Central memory CD4-positive, alpha-beta T cell (primary cell): ENCODE measurements around the gene DPH1.

ENCODE experiments used
- DNase-seq: peaks from one replicate; pipeline ENCODE4 v3.0.0; 2022

The DPH1 gene

GRCh38 chr17:2027528-2028233, 2.3 kb upstream of the DPH1 start:
- no peak for DNase-seq

DNA sequence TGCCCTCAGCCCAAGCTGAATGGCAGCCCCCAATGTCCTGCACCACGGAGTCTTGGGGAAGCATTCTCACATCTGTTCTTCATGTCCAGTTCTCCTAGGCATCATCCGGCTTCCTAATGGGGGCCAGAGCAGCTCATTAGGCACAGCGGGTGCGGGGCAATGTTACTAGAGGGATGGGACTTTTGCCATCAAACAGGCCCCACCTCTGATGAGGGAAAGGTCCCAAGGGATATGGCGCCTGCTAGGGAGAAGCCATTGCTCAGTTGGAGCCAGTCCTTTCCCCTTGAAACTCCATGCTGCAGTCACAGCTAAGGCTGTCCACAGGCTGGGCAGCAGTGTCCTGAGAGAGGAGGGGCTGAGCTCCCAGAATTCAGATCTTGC, 1.7 kb upstream of the DPH1 start:
- DNase-seq: no peak

GRCh38 chr17:2028737-2029136, 1.2 kb upstream of the DPH1 start:
- no peak for DNase-seq

DNA sequence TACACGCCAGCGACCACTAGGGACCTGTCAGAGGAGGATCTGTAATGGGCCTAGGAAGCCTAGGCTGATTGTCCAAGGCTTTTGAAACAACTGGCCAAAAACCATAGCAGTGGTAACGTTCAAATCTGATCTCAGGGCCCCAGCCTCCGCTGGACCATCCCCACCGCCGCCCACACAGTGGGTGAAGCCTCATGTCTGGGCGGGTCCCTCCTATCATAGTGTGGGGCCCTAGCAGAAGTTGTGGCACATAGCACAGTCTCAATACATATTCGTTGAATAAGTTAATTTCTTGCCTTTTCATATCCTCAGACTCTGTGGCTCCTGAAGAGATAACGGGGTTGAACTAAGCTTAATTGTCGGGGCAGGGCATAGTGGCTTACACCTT, 818 bp downstream of the DPH1 start:
- DNase-seq: no peak

DNA sequence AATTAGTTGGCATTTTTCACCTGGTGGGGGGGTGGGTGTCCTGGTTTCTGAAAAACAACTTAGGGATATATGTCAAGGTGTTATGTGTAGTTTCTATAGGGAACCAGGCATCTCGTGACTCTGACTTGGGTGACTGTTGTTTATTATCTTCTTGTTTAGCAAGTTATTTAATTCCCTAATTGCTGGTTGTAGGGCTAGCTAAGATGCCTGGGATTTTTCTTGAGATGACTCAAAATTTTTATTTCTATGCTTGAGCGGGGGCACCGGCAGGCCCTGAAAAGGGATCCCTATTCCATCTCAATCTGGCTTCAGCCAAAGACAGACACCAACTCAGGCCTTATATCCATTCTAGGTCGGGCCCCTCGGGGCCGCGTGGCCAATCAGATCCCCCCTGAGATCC, 3.2 kb downstream of the DPH1 start:
- DNase-seq: no peak

GRCh38 chr17:2034157-2034556, 4.2 kb downstream of the DPH1 start:
- no peak for DNase-seq

- no peak for DNase-seq
Observed at GRCh38 chr17:2034806-2035540, 5.0 kb downstream of the DPH1 start.

- DNase-seq: no peak
Observed at GRCh38 chr17:2035541-2036488, 5.9 kb downstream of the DPH1 start.

DNA sequence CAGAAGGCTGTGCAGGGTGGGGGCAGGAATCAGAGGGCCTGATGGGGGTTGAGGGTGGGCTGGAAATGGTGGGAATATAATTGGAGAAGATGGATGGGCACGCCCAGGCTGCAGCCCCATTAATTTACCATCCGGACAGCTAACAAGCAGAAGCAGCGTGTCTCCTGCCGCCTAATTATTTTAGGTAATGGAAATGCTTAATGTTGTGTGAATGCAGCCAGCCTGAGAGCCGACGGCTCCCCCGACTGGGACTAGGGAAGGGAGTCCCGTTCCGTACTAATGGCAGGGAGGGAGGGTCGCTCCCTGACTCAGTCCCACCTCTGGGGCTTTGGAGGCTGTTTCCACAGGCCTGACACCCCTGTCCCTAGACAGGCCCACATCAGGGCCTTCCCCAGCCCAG, 7.2 kb downstream of the DPH1 start:
- no peak for DNase-seq

DNA sequence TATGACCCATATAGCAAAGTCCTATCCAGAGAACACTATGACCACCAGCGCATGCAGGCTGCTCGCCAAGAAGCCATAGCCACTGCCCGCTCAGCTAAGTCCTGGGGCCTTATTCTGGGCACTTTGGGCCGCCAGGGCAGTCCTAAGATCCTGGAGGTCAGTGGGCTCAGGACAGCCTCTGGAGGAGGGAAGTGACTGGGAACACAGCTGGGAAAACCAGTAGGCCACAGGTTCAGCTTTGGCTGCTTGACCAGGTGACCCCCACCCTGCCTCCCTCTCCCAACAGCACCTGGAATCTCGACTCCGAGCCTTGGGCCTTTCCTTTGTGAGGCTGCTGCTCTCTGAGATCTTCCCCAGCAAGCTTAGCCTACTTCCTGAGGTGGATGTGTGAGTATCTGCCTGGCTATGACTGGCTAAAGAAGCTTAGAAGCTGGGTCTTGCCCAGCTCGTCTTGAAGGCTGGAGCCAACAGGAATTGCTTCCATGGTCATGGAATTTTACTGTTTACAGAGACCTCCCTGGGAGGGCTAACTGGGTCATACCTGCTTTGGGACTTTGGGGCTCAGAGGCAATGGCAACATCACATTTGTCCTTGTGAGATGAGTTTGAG, 10.4 kb downstream of the DPH1 start:
- no peak for DNase-seq

- no peak for DNase-seq
Observed at GRCh38 chr17:2040942-2041560, 11.1 kb downstream of the DPH1 start.

DNA sequence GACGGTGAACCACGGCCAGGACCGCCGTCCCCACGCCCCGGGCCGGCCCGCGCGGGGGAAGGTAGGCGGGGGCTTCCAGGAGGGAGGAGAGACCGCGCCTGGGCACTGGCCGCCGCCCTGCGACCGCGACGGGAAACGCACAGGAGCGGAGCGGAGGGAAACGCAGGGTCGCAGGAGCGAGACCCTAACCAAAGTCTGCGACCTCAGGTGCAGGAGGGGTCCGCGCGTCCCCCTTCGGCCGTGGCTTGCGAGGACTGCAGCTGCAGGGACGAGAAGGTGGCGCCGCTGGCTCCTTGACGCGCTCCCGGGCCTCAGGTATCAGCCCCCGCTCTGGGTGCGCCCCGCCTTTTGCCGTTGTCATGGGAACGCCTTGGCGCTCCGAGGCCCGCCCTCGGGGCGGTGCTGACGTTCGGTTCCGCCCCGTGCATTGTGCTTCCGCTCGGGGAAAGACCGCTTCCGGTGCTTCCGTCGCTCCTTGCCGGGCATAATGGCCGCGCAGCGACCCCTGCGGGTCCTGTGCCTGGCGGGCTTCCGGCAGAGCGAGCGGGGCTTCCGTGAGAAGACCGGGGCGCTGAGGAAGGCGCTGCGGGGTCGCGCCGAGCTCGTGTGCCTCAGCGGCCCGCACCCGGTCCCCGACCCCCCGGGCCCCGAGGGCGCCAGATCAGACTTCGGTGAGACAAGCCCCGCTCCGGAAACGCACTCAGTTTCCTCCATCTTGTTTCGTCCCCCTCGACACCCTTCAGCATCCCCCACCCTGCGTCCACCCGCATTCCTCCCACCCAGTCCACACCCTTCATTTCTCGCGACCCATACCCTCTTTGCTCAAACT, 11.8 kb downstream of the DPH1 start, which contains the start of gene OVCA2:
OVCA2 (plus strand) TSS at position 462 of the 829 bp plus-strand sequence; CDS start at position 488, 26 bp downstream.
- peak; percentile 97 for DNase-seq

GRCh38 chr17:2042390-2042847, 12.5 kb downstream of the DPH1 start:
- DNase-seq: no peak

GRCh38 chr17:2042933-2043332, 13.0 kb downstream of the DPH1 start:
- DNase-seq: no peak

GRCh38 chr17:2043785-2044184, 13.8 kb downstream of the DPH1 start:
- no peak for DNase-seq

- DNase-seq: no peak
Observed at GRCh38 chr17:2044263-2044894, 14.4 kb downstream of the DPH1 start.

GRCh38 chr17:2047590-2047989, 17.6 kb downstream of the DPH1 start:
- DNase-seq: no peak

DNA sequence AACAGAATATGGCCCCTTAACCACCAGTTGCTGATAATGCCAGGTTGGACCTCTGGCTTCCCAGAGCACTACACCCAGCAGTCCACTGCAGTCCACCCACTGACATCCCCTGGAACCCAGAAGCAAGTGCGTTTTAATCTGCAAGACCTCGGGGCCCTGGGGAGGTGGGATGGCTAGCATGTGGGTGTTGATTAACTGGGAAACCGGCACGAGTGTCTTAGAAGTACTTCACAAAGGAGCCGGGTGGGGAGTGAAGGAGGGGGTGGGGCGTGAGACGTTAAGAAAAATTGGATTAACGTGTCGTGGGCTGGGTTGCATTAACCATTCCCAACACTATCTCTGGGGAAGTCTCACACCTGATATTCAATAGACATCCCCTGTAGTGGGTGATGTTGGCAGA, 18.9 kb downstream of the DPH1 start:
- DNase-seq: no peak

DNA sequence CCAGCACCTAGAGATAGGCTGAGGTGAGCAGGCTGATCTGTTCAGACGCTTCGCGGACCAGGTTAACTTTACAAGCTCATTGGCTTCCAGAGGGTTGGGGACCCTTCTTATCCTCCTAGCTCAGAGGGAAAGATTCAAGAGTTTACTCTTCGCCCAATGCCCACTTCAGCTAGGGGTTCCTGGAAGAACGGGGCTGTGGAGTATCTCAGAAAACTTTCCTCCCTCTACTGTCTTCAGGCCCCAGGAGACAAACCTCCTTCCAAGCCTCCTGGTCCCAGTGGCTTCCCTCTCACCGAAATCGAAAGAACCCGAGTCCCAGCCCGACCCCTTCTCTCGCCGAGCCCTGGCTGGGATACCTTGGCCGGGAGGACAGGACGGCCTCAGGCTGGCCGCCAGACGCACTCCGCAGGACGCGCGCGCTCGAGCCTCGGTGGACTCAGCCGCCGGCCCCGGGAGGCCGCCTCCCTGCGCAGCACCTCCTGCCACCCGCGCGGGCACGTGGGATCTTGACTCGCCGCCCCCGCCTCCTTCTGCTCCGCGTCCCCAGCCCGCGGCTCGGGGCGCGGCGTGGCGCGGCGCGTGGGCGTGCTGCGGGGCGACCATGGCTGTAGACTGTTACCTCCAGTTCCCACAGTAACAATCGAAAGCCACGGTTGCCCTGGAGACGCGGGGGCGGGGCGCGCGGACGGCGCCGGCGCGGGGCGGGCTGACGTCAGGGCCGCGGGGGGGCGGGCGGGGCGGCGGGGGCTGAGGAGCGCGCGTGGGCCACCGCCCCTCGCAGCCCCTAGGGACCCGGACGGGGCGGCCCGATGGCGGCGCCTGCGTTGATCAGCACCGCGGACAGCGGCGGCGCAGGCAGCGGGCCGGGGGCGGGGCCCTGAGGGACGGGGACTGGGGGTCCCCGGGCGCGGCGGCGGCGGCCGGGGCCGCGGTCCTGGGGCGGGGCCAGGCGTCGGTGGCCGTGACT, 19.7 kb downstream of the DPH1 start:
- peak; percentile 93 for DNase-seq
